A549 (cell line): ENCODE results near the gene FUT8. TPM values are rescaled to one million over a fixed set of nuclear protein-coding genes. Genes with fewer than 3 reads are reported as not detected.

ENCODE experiments used
- ATAC-seq, 2 experiments: fragments of 200-7000 bp in 1 of 2; fragments of >200 bp in 1 of 2; cut with Nextera tagmentation in 1 of 2; cut with Tn5 transposase in 1 of 2; 3 replicates each; pipeline versions ENCODE4 v1.8.0 to v1.9.1; 2018 to 2020; ENCODE audit warnings: mild to moderate bottlenecking in 1 of 2, moderate library complexity in 1 of 2
- CTCF ChIA-PET: fragments of 300-600 bp; sonication (Branson Sonifier 250); formaldehyde crosslinking; extraction: SDS; loops from one replicate; lab custom pipeline; 2021; ENCODE audit warnings: antibody characterized with exemption, inconsistent platforms; lab: Yijun Ruan, JAX
- POLR2A ChIA-PET: fragments of 350-600 bp; formaldehyde crosslinking; extraction: SDS; loops from one replicate; lab custom pipeline; 2021; ENCODE audit warnings: antibody characterized with exemption, inconsistent platforms; lab: Yijun Ruan, JAX
- DNase-seq, 2 experiments: peaks; one replicate each; pipeline versions ENCODE4 v3.0.0 to v3.0.0-alpha.2; 2011 to 2016; ENCODE audit warnings: low read depth in 1 of 2, low spot score in 1 of 2
- FAIRE-seq: peaks from 2 replicates; lab custom pipeline; 2011; peaks lifted over from hg19 to GRCh38; lab: Jason Lieb, UNC
- H3K27ac ChIP-seq, 2 experiments: fragments of >200 bp; sonication (Bioruptor Twin); formaldehyde crosslinking; 3 replicates each; pipeline ENCODE4 v1.5.1; 2016 to 2017
- H3K4me1 ChIP-seq: fragments of >200 bp; sonication (Bioruptor Twin); formaldehyde crosslinking; 3 replicates; pipeline ENCODE4 v1.6.1; 2016
- H3K4me2 ChIP-seq: fragments of >200 bp; sonication (Bioruptor Twin); formaldehyde crosslinking; 3 replicates; pipeline ENCODE4 v1.6.1; 2016
- H3K4me3 ChIP-seq: fragments of >200 bp; sonication (Bioruptor Twin); formaldehyde crosslinking; 3 replicates; pipeline ENCODE4 v1.5.1; 2016
- H3K9me3 ChIP-seq: fragments of >200 bp; sonication (Bioruptor Twin); formaldehyde crosslinking; 3 replicates; pipeline ENCODE4 v1.6.1; 2016
- ATOH8 ChIP-seq: fragments of 250-450 bp; sonication (Bioruptor Pico); IDR thresholded peaks from 2 replicates; pipeline ENCODE4 v1.5.0; 2020; ENCODE audit warnings: low read depth, mild to moderate bottlenecking, moderate library complexity
- CBX8 ChIP-seq: fragments of 200-600 bp; sonication (generic); IDR thresholded peaks from 2 replicates; pipeline ENCODE4 v1.6.1; 2016
- ELK1 ChIP-seq: fragments of 150-350 bp; IDR thresholded peaks from 2 replicates; pipeline ENCODE4 v1.6.1; 2014; ENCODE audit warnings: low read depth, mild to moderate bottlenecking, low read length
- FOSB ChIP-seq: fragments of 250-450 bp; sonication (Bioruptor Pico); IDR thresholded peaks from 2 replicates; pipeline ENCODE4 v1.5.0; 2020; ENCODE audit warnings: mild to moderate bottlenecking, moderate library complexity
- HES2 ChIP-seq: fragments of >200 bp; sonication (Bioruptor Twin); formaldehyde crosslinking; IDR thresholded peaks from 2 replicates; pipeline ENCODE4 v1.6.1; 2016
- HOXB13 ChIP-seq: fragments of 250-450 bp; sonication (Bioruptor Pico); IDR thresholded peaks from 2 replicates; pipeline ENCODE4 v1.5.0; 2020; ENCODE audit warnings: low read depth, mild to moderate bottlenecking, moderate library complexity
- JUN ChIP-seq, 2 experiments: fragments of >200 bp; sonication (Bioruptor Twin); formaldehyde crosslinking; IDR thresholded peaks; 2 replicates in 1 of 2; 3 replicates in 1 of 2; pipeline ENCODE4 v1.6.1; 2016 to 2017
- JUNB ChIP-seq: fragments of >200 bp; sonication (Bioruptor Twin); formaldehyde crosslinking; IDR thresholded peaks from 2 replicates; pipeline ENCODE4 v1.6.1; 2016
- MAZ ChIP-seq: fragments of 150-350 bp; IDR thresholded peaks from 2 replicates; pipeline ENCODE4 v1.6.1; 2014; ENCODE audit warnings: antibody characterized with exemption, low read depth, low read length, borderline replicate concordance
- NPAS2 ChIP-seq: fragments of 250-450 bp; sonication (Bioruptor Pico); IDR thresholded peaks from 2 replicates; pipeline ENCODE4 v1.8.0; 2022; ENCODE audit warnings: mild to moderate bottlenecking, moderate library complexity, borderline replicate concordance
- NR3C1 ChIP-seq: fragments of >200 bp; sonication (Bioruptor Twin); formaldehyde crosslinking; IDR thresholded peaks from 3 replicates; pipeline ENCODE4 v1.6.1; 2017
- PBX3 ChIP-seq: IDR thresholded peaks from 2 replicates; pipeline ENCODE4 v1.6.1; 2012
- POLR2A ChIP-seq: IDR thresholded peaks from 2 replicates; pipeline ENCODE4 v1.6.1; 2012; ENCODE audit warnings: mild to moderate bottlenecking, low read length
- RARB ChIP-seq: fragments of 250-450 bp; sonication (Bioruptor Pico); IDR thresholded peaks from 2 replicates; pipeline ENCODE4 v1.8.0; 2021; ENCODE audit warnings: mild to moderate bottlenecking, moderate library complexity
- RCOR1 ChIP-seq: fragments of 150-350 bp; IDR thresholded peaks from 2 replicates; pipeline ENCODE4 v1.6.1; 2014; ENCODE audit warnings: antibody characterized with exemption, low read length, low read depth
- REST ChIP-seq: fragments of 200-600 bp; sonication (generic); IDR thresholded peaks from 2 replicates; pipeline ENCODE4 v1.6.1; 2016; ENCODE audit warnings: antibody characterized with exemption, mild to moderate bottlenecking, moderate library complexity
- USF2 ChIP-seq: fragments of 450-650 bp; IDR thresholded peaks from 2 replicates; pipeline ENCODE4 v1.6.1; 2014; ENCODE audit warnings: antibody characterized with exemption
- WGBS: methylation state at CpG from one replicate; pipeline ENCODE4 v1.1.6; 2017; ENCODE audit errors: missing lambda C conversion rate; 5-methylcytosine and 5-hydroxymethylcytosine counted together
- polyA plus RNA-seq, 4 experiments: library from polyadenylated mRNA; depleted of rRNA in 3 of 4; stranded (reverse); fragments of >200 nt; fragmentation: RNase III in 1 of 4; extraction: RNeasy Plus Mini Kit Qiagen cat#74134 plus additional on column Dnase treatment in 1 of 4; gene quantifications; 2 replicates in 3 of 4; 3 replicates in 1 of 4; pipeline ENCODE4 v1.2.3, GENCODE V29; 2011 to 2017

The FUT8 gene
- polyA plus RNA-seq, 2 of the 4 experiments (the other 2 are of a cell fraction) = 20.3 to 22.9 TPM

- TF ChIP-seq PBX3 (no peak), MAZ (no peak), CBX8 (no peak), HOXB13 (CRISPR knock-in tag) (no peak), USF2 (no peak)
Measured at GRCh38 chr14:65728604-65729003, 316.1 kb downstream of the FUT8 start (continued).

- 93% methylated on average over 5 of the region's 5 CpGs for WGBS
- Histone ChIP-seq H3K4me3 (no peak overlapping the region), H3K27ac (no peak overlapping the region), H3K4me2 (no peak overlapping the region), H3K9me3 (no peaks in the 10 kb centered on the region), H3K4me1 (no peaks in the 10 kb centered on the region)
- ChIA-PET POLR2A (no interaction called here), CTCF (no interaction called here)
- no peak for ATAC-seq
- TF ChIP-seq REST = no peak
- no peak for TF ChIP-seq ATOH8 (CRISPR knock-in tag)
- no peak for TF ChIP-seq NPAS2 (CRISPR knock-in tag)
- TF ChIP-seq HES2 = no peak
- no peak for TF ChIP-seq FOSB (CRISPR knock-in tag)
- TF ChIP-seq JUNB = no peak
- TF ChIP-seq NR3C1 = no peak
- no peak for TF ChIP-seq RARB (CRISPR knock-in tag)
- no peak for TF ChIP-seq RCOR1
- TF ChIP-seq JUN (IDR thresholded peaks at IDR 0.05) = no peak
- no peak for DNase-seq
- FAIRE-seq = no peak
Measured at GRCh38 chr14:65729566-65729965, 317.0 kb downstream of the FUT8 start.

- TF ChIP-seq POLR2A (no peak), ELK1 (no peak)
- FAIRE-seq = no peak
- no peaks in the 10 kb centered on the region for H3K4me1 ChIP-seq
- H3K9me3 ChIP-seq = no peaks in the 10 kb centered on the region
- ChIA-PET POLR2A (no interaction called here), CTCF (interaction anchor here (1.8 kb wide), 1 partner anchor 10 kb away, joined by 4 read pairs; no protein-coding TSS in a partner anchor)
- no peak overlapping the region for H3K27ac ChIP-seq
- WGBS = 72% methylated on average over 2 of the region's 2 CpGs
- no peak overlapping the region for H3K4me3 ChIP-seq
- H3K4me2 ChIP-seq = no peak overlapping the region
- no peak for ATAC-seq
- no peak for DNase-seq
Measured at GRCh38 chr14:65731933-65732506, 319.5 kb downstream of the FUT8 start.
